NCI-H128 (cell line): Measurements from ENCODE around the gene NFS1.
"Not testable (repeated sequence)": the region's sequence is repeated elsewhere in the genome, so short reads cannot be mapped to it uniquely, and the experiment has no call there.

Experiments used
- DNase-seq: peaks from one replicate; lab custom pipeline; 2025; ENCODE audit not compliant: unreplicated experiment; lab: John Stamatoyannopoulos, UW

The NFS1 gene

DNA sequence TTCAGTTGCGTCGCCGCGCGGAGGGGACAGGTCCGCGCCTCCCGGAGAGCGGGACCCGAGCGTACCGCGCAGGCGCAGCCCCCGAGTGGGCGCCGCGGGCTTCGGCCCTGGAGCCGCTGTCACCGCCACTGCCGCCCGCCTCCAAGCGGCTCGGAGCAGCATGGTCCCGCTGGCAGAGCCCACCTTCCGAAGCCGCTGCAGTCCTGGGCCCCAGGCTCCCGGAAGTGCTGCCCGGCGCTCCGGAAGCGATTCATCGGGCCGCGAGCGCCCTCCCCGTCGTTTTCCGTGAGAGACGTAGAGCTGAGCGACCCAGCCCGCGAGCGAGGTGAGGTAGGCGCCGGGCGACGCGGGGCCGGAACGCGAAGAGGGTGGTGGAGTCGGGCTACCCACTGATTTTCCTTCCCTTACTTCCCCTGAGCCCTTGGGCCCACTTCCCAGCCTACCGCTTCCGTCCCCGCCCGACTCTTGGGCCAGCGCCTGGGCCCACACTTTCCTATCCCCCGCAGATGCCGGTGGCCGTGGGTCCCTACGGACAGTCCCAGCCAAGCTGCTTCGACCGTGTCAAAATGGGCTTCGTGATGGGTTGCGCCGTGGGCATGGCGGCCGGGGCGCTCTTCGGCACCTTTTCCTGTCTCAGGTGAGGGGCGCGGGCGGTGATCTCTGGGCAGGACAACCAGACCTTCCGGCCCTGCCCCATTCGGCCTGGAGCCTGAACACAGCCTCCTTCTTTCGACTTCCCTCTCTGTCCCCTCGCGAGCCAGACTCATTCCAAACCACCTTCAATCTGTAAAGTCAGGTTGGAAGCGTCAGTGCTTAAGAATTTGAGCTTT, at the start of gene NFS1, which contains the start of gene ROMO1:
NFS1 (minus strand) TSS at position 226 of the 830 bp plus-strand sequence; CDS start at position 162, 64 bp downstream.
ROMO1 (plus strand) TSS at position 279 of the 830 bp plus-strand sequence; CDS start at position 507, 228 bp downstream.
- DNase-seq = peak; percentile 77

DNA sequence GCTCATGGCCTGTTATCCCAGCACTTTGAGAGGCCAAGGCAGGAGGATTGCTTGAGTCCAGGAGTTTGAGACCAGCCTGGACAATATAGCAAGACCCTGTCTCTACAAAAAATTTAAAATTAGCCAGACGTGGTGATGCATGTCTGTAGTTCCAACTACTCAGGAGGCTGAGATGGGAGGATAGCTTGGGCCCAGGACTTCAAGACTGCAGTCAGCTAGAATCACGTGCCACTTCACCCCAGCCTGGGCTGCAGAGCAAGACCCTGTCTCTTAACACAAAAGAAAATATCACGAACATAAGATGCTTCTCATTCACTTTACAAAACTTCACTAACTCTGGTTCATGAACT, 45.3 kb upstream of the NFS1 start:
- not testable (repeated sequence) for DNase-seq

- DNase-seq = no peak
Observed at GRCh38 chr20:35743693-35744491, 44.7 kb upstream of the NFS1 start.

- no peak for DNase-seq
Observed at GRCh38 chr20:35742741-35743523, 43.8 kb upstream of the NFS1 start.

GRCh38 chr20:35741892-35742740, 43.0 kb upstream of the NFS1 start, which contains the start of gene RBM39:
RBM39 (minus strand) TSS chr20:35742260; CDS start chr20:35740874, 1,386 bp downstream.
- DNase-seq = peak; percentile 100

DNA sequence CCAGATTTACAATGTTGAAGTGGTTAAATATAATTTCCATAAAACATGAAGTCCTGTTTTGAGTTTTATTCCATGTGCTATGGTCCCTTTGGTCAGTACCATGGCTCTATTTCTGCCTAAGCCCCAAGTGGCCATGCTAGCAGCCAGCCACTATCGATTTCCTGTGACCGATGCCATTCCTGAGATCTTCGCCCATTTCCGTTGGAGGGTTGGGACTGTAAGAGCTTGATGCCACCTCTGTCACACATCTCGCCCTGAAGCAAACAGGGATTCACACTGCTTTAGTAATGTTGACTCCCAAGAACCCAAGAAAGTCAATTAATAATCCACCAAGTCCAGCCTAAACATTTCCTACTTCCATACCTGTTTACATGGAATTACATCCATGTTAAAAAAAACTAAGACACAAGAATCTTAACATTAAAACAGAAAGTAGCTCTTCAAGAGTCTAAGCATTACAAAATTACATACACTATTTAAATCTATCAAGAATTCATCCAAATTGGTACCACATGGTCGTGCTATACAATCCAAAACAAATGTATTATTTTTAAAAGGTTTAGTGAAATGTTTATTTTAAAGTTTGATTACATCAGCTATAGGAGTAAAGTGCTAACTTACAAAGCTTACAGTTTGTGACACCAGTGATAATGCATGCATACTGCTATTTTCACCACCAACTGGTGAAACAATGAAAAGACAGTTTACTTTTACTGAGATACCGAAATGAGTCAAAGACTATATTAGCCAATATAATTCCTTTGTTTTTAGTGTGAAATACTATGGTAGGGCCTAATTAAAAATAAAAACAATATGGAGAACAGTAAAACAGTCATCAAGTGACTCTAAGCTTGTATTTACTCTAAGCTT, 40.4 kb upstream of the NFS1 start:
- no peak for DNase-seq

GRCh38 chr20:35738410-35739179, 39.4 kb upstream of the NFS1 start:
- DNase-seq = no peak

DNA sequence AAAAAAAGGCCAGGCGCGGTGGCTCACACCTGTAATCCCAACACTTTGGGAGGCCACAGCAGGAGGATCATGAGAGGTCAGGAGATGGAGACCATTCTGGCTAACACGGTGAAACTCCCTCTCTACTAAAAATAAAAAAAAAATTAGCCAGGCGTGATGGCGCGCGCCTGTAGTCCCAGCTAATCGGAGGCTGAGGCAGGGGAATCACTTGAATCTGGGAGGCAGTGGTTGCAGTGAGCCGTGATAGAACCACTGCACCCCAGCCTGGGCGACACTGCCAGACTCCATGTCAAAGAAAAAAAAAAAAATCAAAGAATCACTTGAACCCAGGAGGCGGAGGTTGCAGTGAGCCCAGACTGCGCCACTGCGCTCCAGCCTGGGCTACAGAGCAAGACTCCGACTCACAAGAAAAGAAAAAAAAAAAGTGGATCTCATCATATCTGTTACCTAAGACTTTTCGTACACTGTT, 38.7 kb upstream of the NFS1 start:
- DNase-seq = no peak

DNA sequence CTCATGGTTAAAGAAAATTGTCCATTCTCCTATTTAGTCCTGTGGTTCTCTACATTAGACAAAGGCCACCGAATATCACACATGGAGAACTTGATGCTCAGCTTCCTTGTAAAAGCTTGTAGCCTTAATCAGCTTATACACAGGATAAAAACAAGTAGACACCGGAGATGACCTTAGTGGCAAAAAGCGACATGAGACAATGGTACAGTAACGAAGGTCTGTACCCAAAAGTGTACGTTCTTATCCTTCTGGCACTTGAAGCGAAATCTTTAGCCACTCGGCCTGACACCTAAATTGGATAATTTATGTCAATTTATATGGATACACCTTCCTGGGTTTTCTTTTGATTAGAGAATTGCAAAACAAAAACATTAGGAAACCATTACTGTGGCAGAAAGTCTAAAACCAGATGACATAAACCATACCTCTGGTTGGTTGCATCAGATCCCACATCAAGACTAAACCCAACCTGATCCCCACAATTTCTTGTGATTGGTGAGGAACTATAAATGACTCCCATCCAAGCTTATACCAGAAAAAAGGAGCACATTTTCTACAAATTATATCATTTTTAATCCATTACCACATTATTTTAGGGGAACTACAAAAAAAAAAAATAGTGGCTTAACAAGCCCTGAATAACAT, 36.8 kb upstream of the NFS1 start:
- no peak for DNase-seq

GRCh38 chr20:35734777-35735649, 35.9 kb upstream of the NFS1 start:
- DNase-seq = no peak

DNA sequence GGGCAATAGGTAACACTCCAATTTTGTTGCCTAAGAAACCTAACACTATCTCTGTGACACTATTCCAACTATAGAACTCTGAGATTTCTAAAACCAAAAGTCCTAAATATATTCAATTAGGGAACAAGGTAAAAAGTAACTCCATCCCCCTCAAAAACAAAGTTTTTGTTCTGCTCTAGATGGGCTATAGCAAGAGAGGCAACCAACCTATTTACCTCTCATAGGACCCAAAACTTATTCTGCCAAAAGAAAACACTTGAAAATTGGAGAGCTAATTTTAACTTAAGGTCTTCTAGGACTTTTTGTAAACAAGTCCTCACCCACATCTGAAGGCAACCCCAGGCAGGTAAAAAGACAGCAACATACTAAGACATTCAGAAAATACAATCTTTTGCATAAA, 35.2 kb upstream of the NFS1 start:
- no peak for DNase-seq

DNA sequence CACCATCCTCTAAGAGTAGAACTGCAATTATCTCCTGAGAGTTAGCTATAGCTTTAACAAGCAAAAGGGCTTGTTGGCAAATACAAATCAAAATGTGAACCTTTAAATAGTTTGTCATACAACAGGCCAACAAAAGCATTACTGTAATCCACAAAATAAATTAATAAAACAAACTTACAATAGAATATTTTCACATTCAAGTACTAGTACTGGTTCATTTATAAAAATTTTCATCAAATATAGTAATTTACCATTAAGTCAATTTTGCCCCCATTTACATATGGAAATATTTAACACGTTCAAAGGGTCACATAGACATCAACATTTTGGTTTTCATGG, 33.5 kb upstream of the NFS1 start:
- DNase-seq = no peak

DNA sequence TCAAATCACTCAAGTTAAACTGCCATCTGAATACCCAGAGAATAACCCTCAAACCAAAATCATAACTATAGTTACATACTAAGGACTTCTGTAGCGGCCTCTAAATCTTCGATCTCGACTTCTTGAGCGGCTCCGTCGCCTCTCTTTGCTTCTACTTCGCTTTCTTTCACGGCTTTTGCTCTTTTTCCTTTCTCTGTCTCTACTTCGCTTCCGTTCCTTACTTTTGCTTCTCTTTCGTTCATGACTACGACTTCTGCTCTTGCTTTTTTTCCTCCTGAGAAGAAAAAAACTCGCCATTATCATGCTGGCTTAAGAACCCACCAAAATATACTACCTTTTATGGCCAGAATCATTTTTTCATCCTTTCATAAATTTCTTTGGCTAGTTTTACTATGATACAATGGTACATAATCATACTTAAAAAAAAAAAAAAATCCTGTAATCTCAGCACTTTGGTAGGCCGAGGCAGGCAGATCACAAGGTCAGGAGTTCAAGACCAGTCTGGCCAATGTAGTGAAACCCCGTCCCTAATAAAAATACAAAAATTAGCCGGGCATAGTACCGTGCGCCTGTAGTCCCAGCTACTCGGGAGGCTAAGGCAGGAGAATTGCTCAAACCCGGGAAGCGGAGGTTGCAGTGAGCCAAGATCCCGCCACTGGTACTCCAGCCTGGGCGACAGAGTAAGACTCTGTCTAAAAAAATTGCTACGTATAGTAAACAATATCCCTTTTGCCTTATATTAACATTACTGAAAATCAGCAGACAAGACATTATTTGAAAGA, 32.9 kb upstream of the NFS1 start:
- DNase-seq = no peak

GRCh38 chr20:35731469-35731788, 32.3 kb upstream of the NFS1 start:
- no peak for DNase-seq

DNA sequence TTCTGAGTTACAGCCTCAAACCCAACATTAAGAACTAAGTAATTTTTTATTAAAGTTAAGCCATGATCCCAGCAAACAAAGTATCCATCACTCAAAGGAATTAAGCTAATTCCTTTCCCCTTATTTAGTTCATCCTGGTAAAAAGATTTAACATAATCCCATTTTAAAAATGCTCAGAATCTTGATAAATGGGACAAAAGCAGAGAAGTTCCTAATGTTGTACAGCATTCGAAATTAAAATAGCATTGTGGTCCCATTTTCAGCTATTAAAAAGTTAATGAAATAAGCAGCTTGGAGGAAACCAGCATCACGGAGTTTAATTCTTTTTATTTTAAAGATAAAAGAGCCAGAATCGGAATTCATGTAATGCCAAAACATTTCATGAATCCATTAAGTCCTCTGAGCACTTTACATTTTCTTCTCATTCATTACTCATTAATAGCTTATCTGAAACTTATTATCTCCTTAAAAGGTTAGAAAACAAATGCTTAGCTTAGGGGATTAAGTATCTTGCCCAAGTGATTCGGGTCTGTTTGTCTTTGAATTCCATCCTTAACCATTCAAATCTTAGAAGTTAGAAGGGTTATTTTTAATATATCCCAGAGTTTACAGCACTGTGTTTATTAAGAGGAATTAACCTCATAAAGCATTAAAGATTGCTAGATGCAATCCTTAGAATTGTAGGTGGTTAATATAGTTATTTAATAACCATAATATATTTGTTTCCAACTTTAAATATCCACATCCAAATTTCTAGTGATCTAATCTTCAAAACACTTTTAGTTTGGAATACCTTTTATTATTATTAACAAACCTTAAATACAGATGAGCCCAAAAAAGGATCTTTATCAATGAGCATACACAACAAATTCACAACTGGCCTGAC, 31.7 kb upstream of the NFS1 start:
- no peak for DNase-seq
